A549 (cell line): ENCODE data around the gene HHATL. TPM values are rescaled to one million over a fixed set of nuclear protein-coding genes. Genes with fewer than 3 reads are reported as not detected.

ENCODE experiments used
- ATAC-seq, 2 experiments: fragments of 200-7000 bp in 1 of 2; fragments of >200 bp in 1 of 2; cut with Nextera tagmentation in 1 of 2; cut with Tn5 transposase in 1 of 2; 3 replicates each; pipeline versions ENCODE4 v1.8.0 to v1.9.1; 2018 to 2020; ENCODE audit warnings: mild to moderate bottlenecking in 1 of 2, moderate library complexity in 1 of 2
- CTCF ChIA-PET: fragments of 300-600 bp; sonication (Branson Sonifier 250); formaldehyde crosslinking; extraction: SDS; loops from one replicate; lab custom pipeline; 2021; ENCODE audit warnings: antibody characterized with exemption, inconsistent platforms; lab: Yijun Ruan, JAX
- POLR2A ChIA-PET: fragments of 350-600 bp; formaldehyde crosslinking; extraction: SDS; loops from one replicate; lab custom pipeline; 2021; ENCODE audit warnings: antibody characterized with exemption, inconsistent platforms; lab: Yijun Ruan, JAX
- DNase-seq, 2 experiments: peaks; one replicate each; pipeline versions ENCODE4 v3.0.0 to v3.0.0-alpha.2; 2011 to 2016; ENCODE audit warnings: low read depth in 1 of 2, low spot score in 1 of 2
- FAIRE-seq: peaks from 2 replicates; lab custom pipeline; 2011; peaks lifted over from hg19 to GRCh38; lab: Jason Lieb, UNC
- H3K27ac ChIP-seq, 2 experiments: fragments of >200 bp; sonication (Bioruptor Twin); formaldehyde crosslinking; 3 replicates each; pipeline ENCODE4 v1.5.1; 2016 to 2017
- H3K4me1 ChIP-seq: fragments of >200 bp; sonication (Bioruptor Twin); formaldehyde crosslinking; 3 replicates; pipeline ENCODE4 v1.6.1; 2016
- H3K4me2 ChIP-seq: fragments of >200 bp; sonication (Bioruptor Twin); formaldehyde crosslinking; 3 replicates; pipeline ENCODE4 v1.6.1; 2016
- H3K4me3 ChIP-seq: fragments of >200 bp; sonication (Bioruptor Twin); formaldehyde crosslinking; 3 replicates; pipeline ENCODE4 v1.5.1; 2016
- H3K9me3 ChIP-seq: fragments of >200 bp; sonication (Bioruptor Twin); formaldehyde crosslinking; 3 replicates; pipeline ENCODE4 v1.6.1; 2016
- ATOH8 ChIP-seq: fragments of 250-450 bp; sonication (Bioruptor Pico); IDR thresholded peaks from 2 replicates; pipeline ENCODE4 v1.5.0; 2020; ENCODE audit warnings: low read depth, mild to moderate bottlenecking, moderate library complexity
- CHD2 ChIP-seq: fragments of 150-350 bp; IDR thresholded peaks from 2 replicates; pipeline ENCODE4 v1.6.1; 2014; ENCODE audit warnings: low read length; ENCODE audit not compliant: partially characterized antibody
- CTCF ChIP-seq: fragments of >200 bp; sonication (Bioruptor Twin); formaldehyde crosslinking; IDR thresholded peaks from 3 replicates; pipeline ENCODE4 v1.5.1; 2016
- E2F6 ChIP-seq: IDR thresholded peaks from 2 replicates; pipeline ENCODE4 v1.6.1; 2012; ENCODE audit warnings: low read depth, borderline replicate concordance
- EHF ChIP-seq: fragments of 250-450 bp; sonication (Bioruptor Pico); IDR thresholded peaks from 2 replicates; pipeline ENCODE4 v1.5.0; 2020; ENCODE audit warnings: mild to moderate bottlenecking
- FOSL2 ChIP-seq, 2 experiments: fragments of 450-650 bp in 1 of 2; fragments of >200 bp in 1 of 2; sonication (Bioruptor Twin) in 1 of 2; formaldehyde crosslinking; IDR thresholded peaks; 2 replicates each; pipeline versions ENCODE4 v1.5.0 to v1.6.1; 2016 to 2020; ENCODE audit warnings: mild to moderate bottlenecking in 1 of 2, moderate library complexity in 1 of 2
- FOXS1 ChIP-seq: fragments of 250-450 bp; sonication (Bioruptor Pico); IDR thresholded peaks from 2 replicates; pipeline ENCODE4 v1.5.0; 2020; ENCODE audit warnings: mild to moderate bottlenecking, moderate library complexity
- HDAC2 ChIP-seq: fragments of 200-600 bp; sonication (generic); IDR thresholded peaks from 2 replicates; pipeline ENCODE4 v1.6.1; 2016
- HMGXB4 ChIP-seq: fragments of 250-450 bp; sonication (Bioruptor Pico); IDR thresholded peaks from 2 replicates; pipeline ENCODE4 v1.5.0; 2021; ENCODE audit warnings: mild to moderate bottlenecking, moderate library complexity, borderline replicate concordance
- HOXB13 ChIP-seq: fragments of 250-450 bp; sonication (Bioruptor Pico); IDR thresholded peaks from 2 replicates; pipeline ENCODE4 v1.5.0; 2020; ENCODE audit warnings: low read depth, mild to moderate bottlenecking, moderate library complexity
- MAFK ChIP-seq: fragments of 450-650 bp; IDR thresholded peaks from 2 replicates; pipeline ENCODE4 v1.6.1; 2014; ENCODE audit not compliant: partially characterized antibody
- NPAS2 ChIP-seq: fragments of 250-450 bp; sonication (Bioruptor Pico); IDR thresholded peaks from 2 replicates; pipeline ENCODE4 v1.8.0; 2022; ENCODE audit warnings: mild to moderate bottlenecking, moderate library complexity, borderline replicate concordance
- NR3C1 ChIP-seq: fragments of >200 bp; sonication (Bioruptor Twin); formaldehyde crosslinking; IDR thresholded peaks from 3 replicates; pipeline ENCODE4 v1.6.1; 2017
- PBX3 ChIP-seq: IDR thresholded peaks from 2 replicates; pipeline ENCODE4 v1.6.1; 2012
- PHF8 ChIP-seq: fragments of 200-600 bp; sonication (generic); IDR thresholded peaks from 2 replicates; pipeline ENCODE4 v1.6.1; 2016; ENCODE audit warnings: low read depth, mild to moderate bottlenecking, antibody characterized with exemption, moderate library complexity, borderline replicate concordance
- RAD21 ChIP-seq, 2 experiments: fragments of >200 bp in 1 of 2; sonication (Bioruptor Twin) in 1 of 2; formaldehyde crosslinking in 1 of 2; IDR thresholded peaks in 1 of 2; conservative IDR thresholded peaks in 1 of 2; 2 replicates in 1 of 2; 3 replicates in 1 of 2; pipeline ENCODE4 v1.6.1; 2012 to 2018; ENCODE audit warnings: inconsistent platforms in 1 of 2
- RARB ChIP-seq: fragments of 250-450 bp; sonication (Bioruptor Pico); IDR thresholded peaks from 2 replicates; pipeline ENCODE4 v1.8.0; 2021; ENCODE audit warnings: mild to moderate bottlenecking, moderate library complexity
- RCOR1 ChIP-seq: fragments of 150-350 bp; IDR thresholded peaks from 2 replicates; pipeline ENCODE4 v1.6.1; 2014; ENCODE audit warnings: antibody characterized with exemption, low read length, low read depth
- RFX5 ChIP-seq: fragments of 450-650 bp; IDR thresholded peaks from 2 replicates; pipeline ENCODE4 v1.7.1; 2014; ENCODE audit warnings: antibody characterized with exemption, mild to moderate bottlenecking, moderate library complexity
- RNF2 ChIP-seq: fragments of 200-600 bp; sonication (generic); IDR thresholded peaks from 2 replicates; pipeline ENCODE4 v1.6.1; 2016; ENCODE audit warnings: low read depth, mild to moderate bottlenecking, antibody characterized with exemption, moderate library complexity, borderline replicate concordance
- SMC3 ChIP-seq: fragments of >200 bp; sonication (Bioruptor Twin); formaldehyde crosslinking; IDR thresholded peaks from 3 replicates; pipeline ENCODE4 v1.6.1; 2018; ENCODE audit warnings: inconsistent platforms
- TP53 ChIP-seq: fragments of 250-450 bp; sonication (Bioruptor Pico); IDR thresholded peaks from 2 replicates; pipeline ENCODE4 v1.5.0; 2021; ENCODE audit warnings: mild to moderate bottlenecking, moderate library complexity
- ZNF302 ChIP-seq: fragments of 250-450 bp; sonication (Bioruptor Pico); IDR thresholded peaks from 2 replicates; pipeline ENCODE4 v1.9.0; 2021; ENCODE audit warnings: inconsistent platforms, mild to moderate bottlenecking, moderate library complexity
- ZSCAN20 ChIP-seq: fragments of 250-450 bp; sonication (Bioruptor Pico); IDR thresholded peaks from 2 replicates; pipeline ENCODE4 v1.8.0; 2022; ENCODE audit warnings: mild to moderate bottlenecking, moderate library complexity
- WGBS: methylation state at CpG from one replicate; pipeline ENCODE4 v1.1.6; 2017; ENCODE audit errors: missing lambda C conversion rate; 5-methylcytosine and 5-hydroxymethylcytosine counted together
- polyA plus RNA-seq, 4 experiments: library from polyadenylated mRNA; depleted of rRNA in 3 of 4; stranded (reverse); fragments of >200 nt; fragmentation: RNase III in 1 of 4; extraction: RNeasy Plus Mini Kit Qiagen cat#74134 plus additional on column Dnase treatment in 1 of 4; gene quantifications; 2 replicates in 3 of 4; 3 replicates in 1 of 4; pipeline ENCODE4 v1.2.3, GENCODE V29; 2011 to 2017
- TF ChIP-seq, protein P1 (sequence below): fragments of 450-650 bp; IDR thresholded peaks from 2 replicates; pipeline ENCODE4 v1.6.1; 2014; ENCODE audit warnings: antibody characterized with exemption

HHATL gene
- polyA plus RNA-seq, 2 of the 4 experiments (the other 2 are of a cell fraction): not detected

DNA sequence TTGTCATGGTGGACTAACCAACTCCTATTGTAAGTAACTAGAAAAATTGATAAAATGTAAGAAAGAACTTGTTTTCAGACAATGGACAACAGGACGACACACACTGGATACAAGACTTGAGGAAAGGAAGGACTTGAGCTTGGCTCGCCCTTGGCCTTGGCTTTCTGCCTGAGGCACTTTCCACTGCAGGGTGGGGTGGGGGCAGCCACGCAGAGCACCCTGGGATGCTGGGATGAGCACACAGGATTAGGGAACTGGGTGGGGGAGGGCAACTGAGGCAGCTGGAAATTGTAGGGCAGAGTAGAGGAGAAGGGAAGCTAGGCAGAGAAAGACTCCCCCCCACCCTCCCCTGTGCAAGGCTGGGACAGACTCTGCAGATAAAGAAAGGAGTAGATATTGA lies 25.5 kb upstream of the HHATL start:
- DNase-seq: no peak
- no peaks in the 10 kb centered on the region for H3K9me3 ChIP-seq

DNA sequence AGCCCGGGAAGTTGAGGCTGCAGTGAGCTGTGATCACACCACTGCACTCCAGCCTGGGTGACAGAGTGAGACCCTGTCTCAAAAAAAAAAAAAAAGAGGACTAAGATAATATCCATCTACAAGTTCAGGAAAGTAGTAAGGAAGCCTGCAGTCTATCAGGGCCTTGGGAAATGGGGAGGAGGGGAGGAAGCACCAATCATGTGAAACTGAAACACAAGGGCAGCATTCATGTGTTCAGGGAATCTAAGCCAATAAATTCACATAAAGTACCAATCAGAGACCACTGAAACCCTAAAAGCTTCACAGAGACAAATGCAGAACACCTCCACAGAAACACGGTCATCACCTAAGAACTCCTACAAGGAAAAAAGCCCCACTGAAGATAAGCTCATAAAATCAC lies 22.9 kb upstream of the HHATL start:
- ChIA-PET POLR2A (no interaction called here), CTCF (interaction anchor here (1.4 kb wide), 1 partner anchor 10 kb away, joined by 4 read pairs; no protein-coding TSS in a partner anchor)
- H3K27ac ChIP-seq: no peak overlapping the region
- H3K4me1 ChIP-seq: no peaks in the 10 kb centered on the region
- H3K4me3 ChIP-seq: no peak overlapping the region
- no peaks in the 10 kb centered on the region for H3K9me3 ChIP-seq
- DNase-seq (no peak), ATAC-seq (no peak), FAIRE-seq (no peak)
- WGBS: 49% methylated on average over 2 of the region's 2 CpGs
- no peak for TF ChIP-seq RAD21 (conservative IDR thresholded peaks at IDR 0.05 in 1 of 2, IDR thresholded peaks at IDR 0.05 in 1 of 2)
- no peak for TF ChIP-seq HMGXB4 (CRISPR knock-in tag)
- TF ChIP-seq, protein P1, sequence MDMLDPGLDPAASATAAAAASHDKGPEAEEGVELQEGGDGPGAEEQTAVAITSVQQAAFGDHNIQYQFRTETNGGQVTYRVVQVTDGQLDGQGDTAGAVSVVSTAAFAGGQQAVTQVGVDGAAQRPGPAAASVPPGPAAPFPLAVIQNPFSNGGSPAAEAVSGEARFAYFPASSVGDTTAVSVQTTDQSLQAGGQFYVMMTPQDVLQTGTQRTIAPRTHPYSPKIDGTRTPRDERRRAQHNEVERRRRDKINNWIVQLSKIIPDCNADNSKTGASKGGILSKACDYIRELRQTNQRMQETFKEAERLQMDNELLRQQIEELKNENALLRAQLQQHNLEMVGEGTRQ: no peak
- TF ChIP-seq SMC3: no peak
- TF ChIP-seq FOXS1 (CRISPR knock-in tag): no peak
- no peak for TF ChIP-seq FOSL2 (IDR thresholded peaks at IDR 0.05)
- TF ChIP-seq FOSL2 (CRISPR knock-in tag; IDR thresholded peaks at IDR 0.05): no peak
- TF ChIP-seq EHF (CRISPR knock-in tag): no peak
- TF ChIP-seq NPAS2 (CRISPR knock-in tag): no peak
- TF ChIP-seq NR3C1: no peak
- no peak for TF ChIP-seq RARB (CRISPR knock-in tag)
- no peak for TF ChIP-seq HOXB13 (CRISPR knock-in tag)
- no peak for TF ChIP-seq ZNF302 (CRISPR knock-in tag)
- TF ChIP-seq ATOH8 (CRISPR knock-in tag): no peak
- TF ChIP-seq RCOR1: no peak
- no peak for TF ChIP-seq PHF8
- no peak for TF ChIP-seq HDAC2
- TF ChIP-seq RNF2: no peak
- TF ChIP-seq CTCF: no peak
- TF ChIP-seq E2F6: no peak
- TF ChIP-seq ZSCAN20: no peak
- no peak overlapping the region for H3K4me2 ChIP-seq

More for the DNA sequence above, 25.5 kb upstream of the HHATL start:
- no peaks in the 10 kb centered on the region for H3K4me1 ChIP-seq
- ChIA-PET CTCF (no interaction called here), POLR2A (no interaction called here)
- ATAC-seq (no peak), FAIRE-seq (no peak)
- TF ChIP-seq RNF2 (no peak), RCOR1 (no peak), MAFK (no peak), RFX5 (no peak), RARB (CRISPR knock-in tag) (no peak), PBX3 (no peak), CHD2 (no peak), TP53 (CRISPR knock-in tag) (no peak), HOXB13 (CRISPR knock-in tag) (no peak)
- H3K4me3 ChIP-seq: no peak overlapping the region
- no peak overlapping the region for H3K4me2 ChIP-seq
- H3K27ac ChIP-seq: no peak overlapping the region
- 39% methylated on average over 3 of the region's 3 CpGs for WGBS
